Esophagus squamous epithelium (tissue), 5 donors: ENCODE data around the gene TMEM131L. TPM values are rescaled to one million over a fixed set of nuclear protein-coding genes. Genes with fewer than 3 reads are reported as not detected.

ENCODE experiments used
- DNase-seq: peaks from one replicate; lab custom pipeline; 2025; lab: John Stamatoyannopoulos, UW
- H3K27ac ChIP-seq, 4 donors: fragments of 200-600 bp; sonication (generic); one replicate each; pipeline ENCODE4 v1.5.1; 2016 to 2019; ENCODE audit warnings: mild to moderate bottlenecking in 1 of 4
- H3K27me3 ChIP-seq, 4 donors: fragments of 200-600 bp; sonication (generic); 1 replicate in 3 of 4; 2 replicates in 1 of 4; pipeline versions ENCODE4 v1.5.1 to v1.6.0; 2017 to 2021; ENCODE audit warnings: antibody characterized with exemption in 1 of 4
- H3K36me3 ChIP-seq, 3 donors: fragments of 200-600 bp; sonication (generic); one replicate each; pipeline ENCODE4 v1.5.1; 2016 to 2019
- H3K4me1 ChIP-seq, 3 donors: fragments of 200-600 bp; sonication (generic); one replicate each; pipeline ENCODE4 v1.5.1; 2017 to 2019
- H3K4me3 ChIP-seq, 4 donors: fragments of 200-600 bp; sonication (generic); 1 replicate in 3 of 4; 2 replicates in 1 of 4; pipeline ENCODE4 v1.5.1; 2016 to 2019; ENCODE audit warnings: mild to moderate bottlenecking in 2 of 4, moderate library complexity in 1 of 4
- H3K9me3 ChIP-seq, 3 donors: fragments of 200-600 bp; sonication (generic); one replicate each; pipeline ENCODE4 v1.5.1; 2016 to 2019
- POLR2A ChIP-seq, 4 donors: fragments of 450-650 bp; IDR thresholded peaks; one replicate each; pipeline ENCODE4 v1.6.1; 2017; ENCODE audit warnings: antibody characterized with exemption in 4 of 4, mild to moderate bottlenecking in 4 of 4, moderate library complexity in 3 of 4
- WGBS, 2 donors: methylation state at CpG; one replicate each; pipeline ENCODE4 v1.1.5; 2018; 5-methylcytosine and 5-hydroxymethylcytosine counted together
- intact Hi-C: fragments of 100-400 bp; cut with DNase I; formaldehyde crosslinking; loops from one replicate; pipeline ENCODE4 v1.15.0; 2022
- total RNA-seq, 4 donors: library from RNA; depleted of rRNA; stranded (reverse); fragments of >200 nt; gene quantifications; one replicate each; pipeline ENCODE4 v1.1.0, GENCODE V29; 2016
- TF ChIP-seq, protein P1 (sequence below), 6 experiments: fragments of 450-650 bp in 4 of 6; fragments of 200-600 bp in 2 of 6; sonication (generic) in 2 of 6; IDR thresholded peaks; one replicate each; pipeline ENCODE4 v1.5.1; 2016 to 2019; ENCODE audit warnings: antibody characterized with exemption in 6 of 6, mild to moderate bottlenecking in 4 of 6, moderate library complexity in 4 of 6
- donor health status: DM: yes; HTN: yes; CAD: no.

Gene TMEM131L
- total RNA-seq, 4 donors from 2014 or later = 9.2 to 14.7 (median 12.4) TPM

DNA sequence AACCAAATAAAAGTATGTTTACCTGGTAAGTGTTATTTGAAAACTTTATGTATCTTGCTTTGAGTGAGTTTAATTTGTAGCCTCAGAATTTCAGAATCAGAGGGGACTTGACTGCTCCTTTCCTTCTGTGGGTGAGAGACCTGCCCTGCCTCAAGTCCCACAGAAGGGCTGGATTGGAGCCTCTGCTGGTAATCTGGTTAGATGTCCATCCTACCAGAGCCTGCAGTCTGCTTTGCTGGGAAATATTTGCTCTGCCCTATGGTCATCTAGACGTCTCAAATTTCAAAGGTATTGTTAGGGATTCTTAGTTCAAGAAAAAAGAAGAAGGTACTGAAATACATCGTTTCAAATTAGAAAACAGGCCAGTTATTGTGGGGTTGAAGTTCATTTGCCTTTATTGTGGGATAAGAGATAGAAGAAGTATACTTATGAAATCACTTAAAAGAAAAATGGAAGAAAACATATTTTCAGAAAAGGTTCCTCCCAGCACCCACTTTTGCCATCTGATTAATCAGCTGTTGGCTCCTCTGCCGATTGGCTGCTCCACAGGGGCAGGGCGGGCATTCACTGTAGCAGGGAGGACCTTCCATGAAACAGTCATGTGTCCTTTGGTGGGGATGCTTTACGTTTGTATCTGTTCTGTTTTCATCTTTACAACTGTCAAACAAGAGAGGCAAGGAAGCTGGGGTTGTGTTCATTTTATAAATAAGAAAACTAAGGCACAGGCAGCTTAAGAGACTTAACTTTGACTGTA, 144.6 kb downstream of the TMEM131L start:
- WGBS, 2 donors = 84 to 90% methylated on average over 5 of the region's 5 CpGs
- H3K4me1 ChIP-seq = no peaks in the 10 kb centered on the region
- intact Hi-C loops = no loop called here
- H3K27ac ChIP-seq = no peak overlapping the region
- DNase-seq = no peak
- H3K27me3 ChIP-seq = no peaks in the 10 kb centered on the region
- peaks cover 0 to 84% (median 0%) of the 10 kb centered on the region in 3 donors for H3K36me3 ChIP-seq
- no peak overlapping the region for H3K4me3 ChIP-seq
- no peaks in the 10 kb centered on the region for H3K9me3 ChIP-seq
- no peak for TF ChIP-seq POLR2A (IDR thresholded peaks at IDR 0.05)
- TF ChIP-seq, protein P1, sequence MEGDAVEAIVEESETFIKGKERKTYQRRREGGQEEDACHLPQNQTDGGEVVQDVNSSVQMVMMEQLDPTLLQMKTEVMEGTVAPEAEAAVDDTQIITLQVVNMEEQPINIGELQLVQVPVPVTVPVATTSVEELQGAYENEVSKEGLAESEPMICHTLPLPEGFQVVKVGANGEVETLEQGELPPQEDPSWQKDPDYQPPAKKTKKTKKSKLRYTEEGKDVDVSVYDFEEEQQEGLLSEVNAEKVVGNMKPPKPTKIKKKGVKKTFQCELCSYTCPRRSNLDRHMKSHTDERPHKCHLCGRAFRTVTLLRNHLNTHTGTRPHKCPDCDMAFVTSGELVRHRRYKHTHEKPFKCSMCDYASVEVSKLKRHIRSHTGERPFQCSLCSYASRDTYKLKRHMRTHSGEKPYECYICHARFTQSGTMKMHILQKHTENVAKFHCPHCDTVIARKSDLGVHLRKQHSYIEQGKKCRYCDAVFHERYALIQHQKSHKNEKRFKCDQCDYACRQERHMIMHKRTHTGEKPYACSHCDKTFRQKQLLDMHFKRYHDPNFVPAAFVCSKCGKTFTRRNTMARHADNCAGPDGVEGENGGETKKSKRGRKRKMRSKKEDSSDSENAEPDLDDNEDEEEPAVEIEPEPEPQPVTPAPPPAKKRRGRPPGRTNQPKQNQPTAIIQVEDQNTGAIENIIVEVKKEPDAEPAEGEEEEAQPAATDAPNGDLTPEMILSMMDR (IDR thresholded peaks at IDR 0.05) = no peak

DNA sequence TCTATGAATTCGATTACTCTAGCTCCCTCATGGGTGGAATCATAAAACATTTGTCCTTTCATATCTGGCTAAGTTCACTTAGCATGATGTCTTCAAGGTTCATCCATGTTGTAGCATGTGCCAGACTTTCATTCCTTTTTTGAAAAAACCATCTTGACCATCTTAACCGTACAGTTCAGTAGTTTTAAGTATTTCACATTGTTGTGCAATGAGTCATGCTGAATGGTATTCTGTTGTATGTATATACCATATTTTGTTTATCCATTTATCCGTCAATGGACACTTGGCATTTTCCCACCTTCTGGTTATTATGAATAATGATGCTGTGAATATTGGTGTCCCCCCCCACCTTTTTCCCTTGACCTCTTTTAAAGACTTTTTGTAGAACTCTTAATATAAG, 145.5 kb downstream of the TMEM131L start:
- no peak for DNase-seq
- Histone ChIP-seq H3K4me1 (no peaks in the 10 kb centered on the region), H3K27ac (no peak overlapping the region), H3K36me3 (peaks cover 0 to 84% (median 0%) of the 10 kb centered on the region in 3 donors), H3K4me3 (no peak overlapping the region), H3K9me3 (no peaks in the 10 kb centered on the region), H3K27me3 (no peaks in the 10 kb centered on the region)
- intact Hi-C loops = no loop called here
- TF ChIP-seq, protein P1 (IDR thresholded peaks at IDR 0.05) = no peak
- no peak for TF ChIP-seq POLR2A (IDR thresholded peaks at IDR 0.05)
- WGBS, 2 donors = 82 to 86% methylated on average over 3 of the region's 3 CpGs

DNA sequence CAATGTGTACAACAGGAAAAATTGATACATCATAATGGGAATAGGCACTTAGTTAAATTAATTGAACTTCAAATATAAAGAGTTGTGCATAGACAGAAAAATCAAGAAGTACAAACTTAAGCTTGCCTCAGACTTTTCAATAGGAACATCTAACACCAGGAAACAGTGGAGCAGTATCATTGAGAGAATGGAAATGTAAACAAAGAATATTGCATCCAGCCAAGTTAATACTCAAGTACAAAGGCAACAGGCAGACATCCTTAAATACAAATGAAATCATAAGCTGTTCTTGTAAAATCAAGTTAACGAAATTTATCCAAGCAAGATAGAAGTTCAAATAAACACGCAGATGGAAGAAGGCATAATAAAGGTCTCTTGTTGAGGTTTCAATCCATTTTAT, 146.7 kb downstream of the TMEM131L start:
- no peak for DNase-seq
- Histone ChIP-seq H3K9me3 (no peaks in the 10 kb centered on the region), H3K27me3 (no peaks in the 10 kb centered on the region), H3K36me3 (peaks cover 0 to 83% (median 0%) of the 10 kb centered on the region in 3 donors), H3K27ac (no peak overlapping the region), H3K4me3 (no peak overlapping the region), H3K4me1 (no peaks in the 10 kb centered on the region)
- TF ChIP-seq, protein P1 (IDR thresholded peaks at IDR 0.05) = no peak
- TF ChIP-seq POLR2A (IDR thresholded peaks at IDR 0.05) = no peak
- intact Hi-C loops = no loop called here
- WGBS, 2 donors = 86 to 87% methylated on average over 2 of the region's 2 CpGs

DNA sequence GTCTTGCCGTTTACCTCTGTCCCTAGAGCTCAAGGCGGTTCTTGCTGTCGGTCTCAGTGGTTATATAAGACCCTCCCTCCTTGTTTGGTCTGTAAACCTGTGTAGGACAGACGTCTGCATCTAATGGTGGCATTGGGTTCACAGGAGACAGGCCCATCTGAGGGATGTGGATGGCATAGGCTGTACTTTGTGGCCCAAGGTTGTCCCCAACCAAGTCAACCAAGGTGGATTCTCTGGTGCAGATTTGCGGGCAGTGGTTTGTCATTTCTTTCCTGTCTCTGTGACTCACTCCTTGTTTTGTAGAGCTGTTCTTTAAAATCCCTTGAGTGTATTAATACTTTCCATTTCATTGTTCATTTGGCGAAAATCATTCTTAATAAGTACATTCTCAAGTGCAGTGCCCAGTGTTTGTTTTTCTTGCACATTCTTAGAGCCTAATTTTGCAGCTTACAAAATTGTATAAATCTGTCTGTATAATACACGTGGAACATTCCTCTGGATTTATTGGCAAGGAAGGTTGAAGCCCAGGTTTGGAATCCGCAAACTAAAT, 149.9 kb downstream of the TMEM131L start:
- intact Hi-C loops = no loop called here
- H3K36me3 ChIP-seq = peaks cover 0 to 96% (median 3%) of the 10 kb centered on the region in 3 donors
- no peak for TF ChIP-seq POLR2A (IDR thresholded peaks at IDR 0.05)
- TF ChIP-seq, protein P1 (IDR thresholded peaks at IDR 0.05) = no peak
- 64 to 79% methylated on average over 5 to 8 of the region's 8 CpGs for WGBS, 2 donors
- no peaks in the 10 kb centered on the region for H3K9me3 ChIP-seq
- H3K27me3 ChIP-seq = no peaks in the 10 kb centered on the region
- no peak for DNase-seq
- no peak overlapping the region for H3K27ac ChIP-seq
- H3K4me1 ChIP-seq = no peaks in the 10 kb centered on the region
- H3K4me3 ChIP-seq = no peak overlapping the region

DNA sequence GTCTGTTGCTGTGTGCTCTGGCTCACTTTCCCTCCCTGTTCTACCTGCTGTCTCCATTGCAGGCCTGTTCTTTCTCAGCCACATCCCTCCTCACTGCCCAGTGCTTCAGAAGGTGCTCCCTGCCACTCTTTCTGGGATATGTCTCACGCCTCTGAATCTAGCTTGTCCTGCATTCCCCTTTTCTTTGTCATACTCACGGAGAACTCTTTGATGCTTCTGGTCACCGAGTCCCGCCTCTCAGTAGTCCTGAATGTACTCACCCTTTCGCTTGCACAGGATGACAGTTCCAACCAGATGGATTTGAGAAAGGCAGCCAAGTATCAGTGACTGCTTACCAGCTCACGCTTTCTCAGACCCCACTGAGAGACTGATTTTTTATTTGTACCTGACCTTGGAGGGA, 152.7 kb downstream of the TMEM131L start:
- TF ChIP-seq, protein P1 (IDR thresholded peaks at IDR 0.05) = no peak
- TF ChIP-seq POLR2A (IDR thresholded peaks at IDR 0.05) = no peak
- Histone ChIP-seq H3K4me3 (no peak overlapping the region), H3K4me1 (no peaks in the 10 kb centered on the region), H3K36me3 (peaks cover 0 to 96% (median 14%) of the 10 kb centered on the region in 3 donors), H3K27ac (no peak overlapping the region), H3K27me3 (no peaks in the 10 kb centered on the region), H3K9me3 (no peaks in the 10 kb centered on the region)
- 82 to 85% methylated on average over 6 of the region's 6 CpGs for WGBS, 2 donors
- intact Hi-C loops = no loop called here
- DNase-seq = no peak
